ENCODE measurements around the gene NANOGP8.

GRCh38 chr15:35120173-35120572, 35.1 kb upstream of the NANOGP8 start:
- TF ChIP-seq CTCF (IDR thresholded peaks at IDR 0.05; ENCODE audit: borderline replicate concordance, extremely low read depth, low read length, poor library complexity, severe bottlenecking), result no peak
- TF ChIP-seq EZH2 (IDR thresholded peaks at IDR 0.05; ENCODE audit: borderline replicate concordance, low read depth, low read length, severe bottlenecking), result no peak
